IMR-90 (cell line): ENCODE results near the gene PRDM2. TPM values are rescaled to one million over a fixed set of nuclear protein-coding genes. Genes with fewer than 3 reads are reported as not detected.

Experiments used
- ATAC-seq: fragments of 200-7000 bp; cut with Tn5 transposase; 2 replicates; pipeline ENCODE4 v1.9.1; 2020; ENCODE audit warnings: low read depth, mild to moderate bottlenecking, moderate library complexity
- BruUV-seq: library from RNA; stranded (reverse); fragments of 400-500 nt; replicated peaks from 2 replicates; lab custom pipeline; 2021; lab: Mats Ljungman, UMichigan
- CTCF ChIA-PET: fragments of 300-600 bp; formaldehyde crosslinking; extraction: SDS; loops from one replicate; lab custom pipeline; 2021; ENCODE audit warnings: antibody characterized with exemption; lab: Yijun Ruan, JAX
- POLR2A ChIA-PET: fragments of 300-600 bp; sonication (Branson Sonifier 250); formaldehyde crosslinking; loops from one replicate; lab custom pipeline; 2022; ENCODE audit warnings: antibody characterized with exemption; ENCODE audit not compliant: unreplicated experiment; lab: Charles Lee
- DNase-seq: peaks from one replicate; pipeline ENCODE4 v3.0.0; 2013
- H2AFZ ChIP-seq: replicated peaks from 2 replicates; pipeline ENCODE3; 2013; ENCODE audit warnings: low read length, mild to moderate bottlenecking; ENCODE audit not compliant: poor library complexity
- H2AK5ac ChIP-seq: 2 replicates; pipeline ENCODE4 v1.6.1; 2013; ENCODE audit warnings: low read depth, low read length, inconsistent platforms
- H2AK9ac ChIP-seq: replicated peaks from 2 replicates; pipeline ENCODE3; 2013; ENCODE audit warnings: mild to moderate bottlenecking, low read depth, low read length, moderate library complexity; ENCODE audit not compliant: poor library complexity
- H2BK120ac ChIP-seq: 2 replicates; pipeline ENCODE4 v1.6.1; 2013; ENCODE audit warnings: low read depth, low read length, inconsistent platforms
- H2BK15ac ChIP-seq: 3 replicates; pipeline ENCODE4 v1.6.1; 2013; ENCODE audit warnings: low read depth, low read length, inconsistent platforms
- H2BK20ac ChIP-seq: 2 replicates; pipeline ENCODE4 v1.6.1; 2013; ENCODE audit warnings: low read depth, mild to moderate bottlenecking, inconsistent platforms, low read length, moderate library complexity
- H2BK5ac ChIP-seq: 2 replicates; pipeline ENCODE4 v1.6.1; 2013; ENCODE audit warnings: mild to moderate bottlenecking, low read depth, low read length, inconsistent platforms; ENCODE audit not compliant: poor library complexity, severe bottlenecking
- H3K14ac ChIP-seq: replicated peaks from 2 replicates; pipeline ENCODE4 v1.6.1; 2013; ENCODE audit warnings: low read depth, low read length, inconsistent platforms
- H3K18ac ChIP-seq: 2 replicates; pipeline ENCODE4 v1.6.1; 2013; ENCODE audit warnings: low read depth, low read length, control low read depth
- H3K23ac ChIP-seq: 2 replicates; pipeline ENCODE4 v1.6.1; 2013; ENCODE audit warnings: low read depth, low read length, inconsistent platforms
- H3K27ac ChIP-seq: 2 replicates; pipeline ENCODE4 v1.5.1; 2013; ENCODE audit warnings: mild to moderate bottlenecking, control low read depth, low read length; ENCODE audit not compliant: insufficient read depth
- H3K27me3 ChIP-seq: 2 replicates; pipeline ENCODE4 v1.6.1; 2013; ENCODE audit warnings: low read length; ENCODE audit not compliant: control insufficient read depth, insufficient read depth
- H3K36me3 ChIP-seq: 2 replicates; pipeline ENCODE4 v1.6.1; 2013; ENCODE audit warnings: low read length, mixed read lengths; ENCODE audit not compliant: control insufficient read depth, insufficient read depth
- H3K4ac ChIP-seq: 2 replicates; pipeline ENCODE4 v1.6.1; 2013; ENCODE audit warnings: low read depth, low read length, inconsistent platforms
- H3K4me1 ChIP-seq: 2 replicates; pipeline ENCODE4 v1.6.1; 2013; ENCODE audit warnings: low read length, mixed read lengths; ENCODE audit not compliant: control insufficient read depth, insufficient read depth
- H3K4me2 ChIP-seq: 2 replicates; pipeline ENCODE4 v1.6.1; 2013; ENCODE audit warnings: low read depth, mild to moderate bottlenecking, control low read depth, low read length, moderate library complexity
- H3K4me3 ChIP-seq: 2 replicates; pipeline ENCODE4 v1.5.1; 2013; ENCODE audit warnings: low read depth, mild to moderate bottlenecking, control low read depth, low read length, moderate library complexity; ENCODE audit not compliant: insufficient read depth
- H3K56ac ChIP-seq: 2 replicates; pipeline ENCODE4 v1.6.1; 2013; ENCODE audit warnings: low read length, inconsistent platforms; ENCODE audit not compliant: insufficient read depth; ENCODE audit errors: extremely low read depth
- H3K79me1 ChIP-seq, 2 experiments: 2 replicates each; pipeline ENCODE4 v1.6.1; 2013; ENCODE audit warnings: low read length in 2 of 2, inconsistent platforms in 1 of 2, low read depth in 1 of 2
- H3K9ac ChIP-seq: 2 replicates; pipeline ENCODE4 v1.6.1; 2013; ENCODE audit warnings: low read depth, low read length, control low read depth
- H3K9me1 ChIP-seq: 2 replicates; pipeline ENCODE4 v1.6.1; 2013; ENCODE audit warnings: low read length, inconsistent platforms; ENCODE audit not compliant: insufficient read depth
- H3K9me3 ChIP-seq: 2 replicates; pipeline ENCODE4 v1.6.1; 2013; ENCODE audit warnings: low read length; ENCODE audit not compliant: control insufficient read depth, insufficient read depth
- H4K20me1 ChIP-seq: 2 replicates; pipeline ENCODE4 v1.6.1; 2013; ENCODE audit warnings: low read length, inconsistent platforms; ENCODE audit not compliant: insufficient read depth
- H4K5ac ChIP-seq: 2 replicates; pipeline ENCODE4 v1.6.1; 2013; ENCODE audit warnings: mild to moderate bottlenecking, low read depth, low read length, control low read depth
- H4K8ac ChIP-seq, 2 experiments: 2 replicates each; pipeline ENCODE4 v1.6.1; 2013; ENCODE audit warnings: low read depth in 2 of 2, low read length in 2 of 2, control low read depth in 1 of 2, inconsistent platforms in 1 of 2
- H4K91ac ChIP-seq: 2 replicates; pipeline ENCODE4 v1.6.1; 2013; ENCODE audit warnings: low read depth, low read length, inconsistent platforms; ENCODE audit not compliant: insufficient read depth
- BHLHE40 ChIP-seq: fragments of 150-350 bp; IDR thresholded peaks from 2 replicates; pipeline ENCODE4 v1.6.1; 2016; ENCODE audit warnings: mild to moderate bottlenecking, low read depth, low read length
- CEBPB ChIP-seq: IDR thresholded peaks from 2 replicates; pipeline ENCODE4 v1.6.1; 2012; ENCODE audit warnings: low read depth, low read length, improper control_type of control experiment
- CHD1 ChIP-seq: IDR thresholded peaks from 2 replicates; pipeline ENCODE4 v1.6.1; 2012; ENCODE audit warnings: low read depth, low read length, improper control_type of control experiment
- CTCF ChIP-seq: conservative IDR thresholded peaks from 2 replicates; pipeline ENCODE4 v1.5.1; 2012; ENCODE audit warnings: mild to moderate bottlenecking, low read depth, low read length, improper control_type of control experiment
- FOS ChIP-seq: fragments of 150-350 bp; IDR thresholded peaks from 2 replicates; pipeline ENCODE4 v1.6.1; 2016; ENCODE audit warnings: low read depth, low read length
- MAZ ChIP-seq: IDR thresholded peaks from 2 replicates; pipeline ENCODE4 v1.6.1; 2012; ENCODE audit warnings: low read depth, mild to moderate bottlenecking, low read length, improper control_type of control experiment, moderate library complexity, borderline replicate concordance
- MXI1 ChIP-seq: IDR thresholded peaks from 2 replicates; pipeline ENCODE4 v1.6.1; 2012; ENCODE audit warnings: low read depth, mild to moderate bottlenecking, low read length, moderate library complexity, borderline replicate concordance
- NFE2L2 ChIP-seq: fragments of 150-350 bp; IDR thresholded peaks from 2 replicates; pipeline ENCODE4 v1.6.1; 2016; ENCODE audit warnings: low read depth, mild to moderate bottlenecking, low read length
- POLR2A ChIP-seq: IDR thresholded peaks from 2 replicates; pipeline ENCODE4 v1.6.1; 2012; ENCODE audit warnings: mild to moderate bottlenecking, low read depth, low read length
- RAD21 ChIP-seq: IDR thresholded peaks from 2 replicates; pipeline ENCODE4 v1.6.1; 2012; ENCODE audit warnings: low read length, improper control_type of control experiment
- RCOR1 ChIP-seq: IDR thresholded peaks from 2 replicates; pipeline ENCODE4 v1.6.1; 2012; ENCODE audit warnings: mild to moderate bottlenecking, low read length, improper control_type of control experiment; ENCODE audit not compliant: insufficient replicate concordance
- RFX5 ChIP-seq: IDR thresholded peaks from 2 replicates; pipeline ENCODE4 v1.8.0; 2012; ENCODE audit warnings: low read depth, mild to moderate bottlenecking, low read length, moderate library complexity
- WGBS, 2 experiments: methylation state at CpG; one replicate each; pipeline versions ENCODE4 v1.1.5 to v1.1.7; 2013; ENCODE audit warnings: missing lambda C conversion rate in 2 of 2; ENCODE audit not compliant: insufficient read length in 1 of 2; ENCODE audit errors: extremely low coverage in 2 of 2; 5-methylcytosine and 5-hydroxymethylcytosine counted together
- dilution Hi-C: fragments of 300-500 bp; cut with HindIII; formaldehyde crosslinking; loops from one replicate; pipeline ENCODE4 v1.14.3; 2018; ENCODE audit warnings: low sequenced_read_pairs; ENCODE audit not compliant: unreplicated experiment
- in situ Hi-C: fragments of 300-500 bp; cut with MboI; formaldehyde crosslinking; loops from 3 replicates; pipeline ENCODE4 v1.14.3; 2019; ENCODE audit warnings: low sequenced_read_pairs, inconsistent platforms, mixed read lengths
- intact Hi-C: fragments of 100-400 bp; cut with micrococcal nuclease; formaldehyde crosslinking; loops from 2 replicates; pipeline ENCODE4 v1.10.0; 2022
- polyA plus RNA-seq, 3 experiments: library from polyadenylated mRNA; depleted of rRNA; stranded (reverse); fragments of >200 nt; gene quantifications; 2 replicates each; pipeline ENCODE4 v1.2.3, GENCODE V29; 2012; ENCODE audit warnings: low replicate concordance in 1 of 3
- total RNA-seq: library from RNA; depleted of rRNA; stranded (reverse); fragments of >200 nt; gene quantifications from 2 replicates; pipeline ENCODE4 v1.2.3, GENCODE V29; 2012
- TF ChIP-seq, protein P1 (sequence below): fragments of 150-350 bp; IDR thresholded peaks from 2 replicates; pipeline ENCODE4 v1.6.1; 2017; ENCODE audit warnings: mild to moderate bottlenecking, antibody characterized with exemption, low read length, low read depth
- TF ChIP-seq, protein P2 (sequence below): fragments of 150-350 bp; IDR thresholded peaks from 2 replicates; pipeline ENCODE4 v1.6.1; 2016; ENCODE audit warnings: low read depth, mild to moderate bottlenecking, low read length, moderate library complexity, borderline replicate concordance

Gene PRDM2
- total and polyA plus RNA-seq, 2 of the 4 experiments (the other 2 are of a cell fraction), result 3.4 to 8.9 TPM

DNA sequence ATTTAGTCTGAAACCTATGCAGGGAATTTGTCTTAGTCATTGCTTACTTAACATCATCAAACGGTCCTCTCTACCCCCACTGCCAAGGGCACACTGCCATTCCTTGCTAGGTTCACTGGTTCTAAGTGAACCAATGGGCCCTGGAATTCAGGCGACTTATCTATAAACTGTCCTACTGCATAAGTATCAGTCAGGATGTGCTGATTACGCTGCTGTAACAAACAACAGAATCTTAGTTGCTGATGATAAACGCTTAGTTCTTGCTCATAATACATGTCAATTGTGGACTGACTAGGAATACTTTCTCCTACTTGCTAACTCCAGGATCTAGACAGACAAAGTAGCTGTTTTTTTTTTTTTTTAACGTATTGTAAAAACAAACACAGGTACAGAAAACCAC lies 136.1 kb downstream of the PRDM2 start:
- ChIA-PET POLR2A (no interaction called here), CTCF (interaction anchor here (0.6 kb wide), 1 partner anchor 145 kb away, joined by 3 read pairs; no protein-coding TSS in a partner anchor)
- Histone ChIP-seq H2BK120ac (no peak overlapping the region), H2AK9ac (no peak overlapping the region), H2BK20ac (no peak overlapping the region), H2BK15ac (no peak overlapping the region), H4K5ac (no peak overlapping the region), H3K9me1 (no peaks in the 10 kb centered on the region), H3K4me3 (no peak overlapping the region), H4K8ac (no peak overlapping the region), H3K18ac (no peak overlapping the region), H3K27ac (no peak overlapping the region), H3K56ac (no peak overlapping the region), H3K4me2 (no peak overlapping the region), H3K4me1 (no peaks in the 10 kb centered on the region), H2BK5ac (no peak overlapping the region), H3K9ac (no peak overlapping the region), H4K20me1 (no peaks in the 10 kb centered on the region), H3K23ac (no peak overlapping the region), H2AK5ac (no peak overlapping the region), H3K9me3 (no peaks in the 10 kb centered on the region), H3K79me1 (no peaks in the 10 kb centered on the region), H4K91ac (no peak overlapping the region), H3K27me3 (no peaks in the 10 kb centered on the region), H2AFZ (no peak overlapping the region), H3K14ac (no peak overlapping the region), H3K36me3 (no peaks in the 10 kb centered on the region), H3K4ac (no peak overlapping the region)
- ATAC-seq, result no peak
- no CpG with 5 or more reads among the region's 5 CpGs for WGBS, 2 experiments
- dilution Hi-C loops, result no loop called here
- in situ Hi-C loops, result no loop called here
- intact Hi-C loops, result no loop called here
- no peak for DNase-seq
- TF ChIP-seq CHD1 (no peak), RCOR1 (no peak), POLR2A (no peak), RFX5 (no peak), MAZ (no peak), RAD21 (no peak), CTCF (no peak), BHLHE40 (no peak), MXI1 (no peak), NFE2L2 (no peak), FOS (no peak), CEBPB (no peak)
- TF ChIP-seq, protein P1, sequence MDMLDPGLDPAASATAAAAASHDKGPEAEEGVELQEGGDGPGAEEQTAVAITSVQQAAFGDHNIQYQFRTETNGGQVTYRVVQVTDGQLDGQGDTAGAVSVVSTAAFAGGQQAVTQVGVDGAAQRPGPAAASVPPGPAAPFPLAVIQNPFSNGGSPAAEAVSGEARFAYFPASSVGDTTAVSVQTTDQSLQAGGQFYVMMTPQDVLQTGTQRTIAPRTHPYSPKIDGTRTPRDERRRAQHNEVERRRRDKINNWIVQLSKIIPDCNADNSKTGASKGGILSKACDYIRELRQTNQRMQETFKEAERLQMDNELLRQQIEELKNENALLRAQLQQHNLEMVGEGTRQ, result no peak
- TF ChIP-seq, protein P2, sequence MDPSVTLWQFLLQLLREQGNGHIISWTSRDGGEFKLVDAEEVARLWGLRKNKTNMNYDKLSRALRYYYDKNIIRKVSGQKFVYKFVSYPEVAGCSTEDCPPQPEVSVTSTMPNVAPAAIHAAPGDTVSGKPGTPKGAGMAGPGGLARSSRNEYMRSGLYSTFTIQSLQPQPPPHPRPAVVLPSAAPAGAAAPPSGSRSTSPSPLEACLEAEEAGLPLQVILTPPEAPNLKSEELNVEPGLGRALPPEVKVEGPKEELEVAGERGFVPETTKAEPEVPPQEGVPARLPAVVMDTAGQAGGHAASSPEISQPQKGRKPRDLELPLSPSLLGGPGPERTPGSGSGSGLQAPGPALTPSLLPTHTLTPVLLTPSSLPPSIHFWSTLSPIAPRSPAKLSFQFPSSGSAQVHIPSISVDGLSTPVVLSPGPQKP, result no peak
- no TSS peak for BruUV-seq
